Stomach smooth muscle (tissue), 2 donors: ENCODE data around the gene ATG7.
A peak's percentile ranks its signal among the peaks of the same experiment; 100 is the strongest.

Source experiments
- H3K27ac ChIP-seq: one replicate; pipeline ENCODE4 v1.7.0; 2013; ENCODE audit warnings: mild to moderate bottlenecking, low read length, inconsistent platforms
- H3K27me3 ChIP-seq, 2 donors: one replicate each; pipeline ENCODE4 v1.7.0; 2013; ENCODE audit warnings: low read length in 2 of 2; ENCODE audit not compliant: insufficient read depth in 2 of 2, control insufficient read depth in 1 of 2
- H3K36me3 ChIP-seq, 2 donors: one replicate each; pipeline ENCODE4 v1.7.0; 2013; ENCODE audit warnings: low read length in 2 of 2; ENCODE audit not compliant: control insufficient read depth in 2 of 2, insufficient read depth in 2 of 2
- H3K4me1 ChIP-seq: one replicate; pipeline ENCODE4 v1.7.0; 2013; ENCODE audit warnings: low read length; ENCODE audit not compliant: control insufficient read depth, insufficient read depth
- H3K4me3 ChIP-seq, 2 donors: one replicate each; pipeline ENCODE4 v1.7.0; 2013; ENCODE audit warnings: low read length in 2 of 2
- H3K9ac ChIP-seq, 2 donors: one replicate each; pipeline ENCODE4 v1.7.0; 2013; ENCODE audit warnings: low read length in 2 of 2, mild to moderate bottlenecking in 1 of 2
- H3K9me3 ChIP-seq, 2 donors: one replicate each; pipeline ENCODE4 v1.7.0; 2013; ENCODE audit warnings: low read length in 2 of 2; ENCODE audit not compliant: control insufficient read depth in 2 of 2
- donor health status: healthy.
- donor health status: Pancreatic carcinoma.

Gene ATG7

DNA sequence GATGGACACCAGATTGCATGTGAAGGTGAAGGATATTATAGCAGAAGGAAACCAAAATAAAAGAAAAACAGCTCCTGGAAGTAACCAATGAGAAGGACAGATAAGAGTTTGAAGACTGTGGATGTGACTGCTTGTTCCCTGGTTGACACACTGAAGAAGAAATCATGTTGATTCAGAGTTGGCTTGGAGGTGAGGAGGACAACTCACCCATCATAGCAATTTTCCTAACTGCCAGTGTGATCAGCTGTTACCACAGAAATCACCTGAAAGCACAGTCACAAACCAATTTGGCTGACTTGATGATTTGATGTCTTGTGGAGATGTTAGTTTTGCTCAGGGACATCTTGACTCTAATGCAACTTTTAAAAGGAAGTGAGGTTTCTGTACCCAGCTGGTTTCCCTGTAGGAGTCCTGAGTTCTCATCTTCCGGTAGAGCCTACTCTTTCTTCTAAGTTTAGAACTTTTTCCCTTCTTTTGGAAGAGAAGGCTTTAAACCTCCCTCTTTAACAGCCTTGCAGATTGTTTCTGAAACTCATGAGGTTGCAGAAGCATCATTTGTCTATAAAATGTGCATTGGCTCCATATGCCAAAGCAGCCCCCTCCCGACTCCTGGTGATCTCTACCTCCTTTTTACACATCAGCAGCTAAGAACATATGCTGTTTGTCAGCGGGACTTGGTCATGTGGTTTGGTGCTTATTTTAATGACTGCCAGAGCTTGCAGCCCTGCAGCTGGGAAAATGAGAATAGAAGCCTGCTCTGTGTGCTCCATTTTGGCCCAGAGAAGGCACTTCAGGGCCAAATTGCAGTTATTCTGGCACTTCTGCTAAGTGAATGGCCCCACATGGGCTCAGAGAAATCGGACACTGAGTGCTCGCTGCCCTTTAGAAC, 10.3 kb downstream of the ATG7 start:
- no peaks in the 10 kb centered on the region for H3K9me3 ChIP-seq
- H3K4me1 ChIP-seq = peaks cover 14% of the 10 kb centered on the region
- H3K36me3 ChIP-seq = peaks cover 3 to 10% of the 10 kb centered on the region in 2 donors
- H3K27me3 ChIP-seq = no peaks in the 10 kb centered on the region
- no peak overlapping the region for H3K9ac ChIP-seq
- no peak overlapping the region for H3K4me3 ChIP-seq
- no peak overlapping the region for H3K27ac ChIP-seq

GRCh38 chr3:11283139-11283475, 10.9 kb downstream of the ATG7 start:
- Histone ChIP-seq H3K36me3 (peaks cover 3 to 10% of the 10 kb centered on the region in 2 donors), H3K9ac (no peak overlapping the region), H3K4me3 (no peak overlapping the region), H3K27ac (no peak overlapping the region), H3K27me3 (no peaks in the 10 kb centered on the region), H3K4me1 (peaks cover 15% of the 10 kb centered on the region), H3K9me3 (no peaks in the 10 kb centered on the region)

DNA sequence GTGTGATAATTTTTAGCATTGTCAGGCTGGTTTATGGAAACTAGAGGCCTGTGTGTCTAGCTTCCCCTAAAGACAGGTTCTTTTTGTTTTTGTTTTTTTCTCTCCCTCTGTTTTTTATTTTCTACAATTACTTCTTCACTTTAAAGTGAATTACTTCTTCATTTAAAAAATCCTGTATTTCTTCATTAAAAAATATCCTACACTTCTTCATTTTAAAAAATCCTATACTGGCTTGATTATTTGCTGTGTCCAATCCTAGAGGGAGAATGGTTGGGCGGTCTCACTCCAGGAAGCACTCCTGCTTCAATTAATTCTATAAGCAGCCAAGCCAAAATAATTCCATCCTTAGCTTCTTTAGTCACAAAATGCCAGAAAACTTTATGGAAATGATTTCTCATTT, 11.8 kb downstream of the ATG7 start:
- peaks cover 15% of the 10 kb centered on the region for H3K4me1 ChIP-seq
- H3K9me3 ChIP-seq = no peaks in the 10 kb centered on the region
- peaks cover 3 to 10% of the 10 kb centered on the region in 2 donors for H3K36me3 ChIP-seq
- no peak overlapping the region for H3K27ac ChIP-seq
- no peak overlapping the region for H3K9ac ChIP-seq
- H3K4me3 ChIP-seq = no peak overlapping the region
- H3K27me3 ChIP-seq = no peaks in the 10 kb centered on the region

GRCh38 chr3:11285471-11285870, 13.3 kb downstream of the ATG7 start:
- Histone ChIP-seq H3K36me3 (peaks cover 3 to 10% of the 10 kb centered on the region in 2 donors), H3K4me3 (no peak overlapping the region), H3K27me3 (no peaks in the 10 kb centered on the region), H3K9ac (no peak overlapping the region), H3K4me1 (peaks cover 15% of the 10 kb centered on the region), H3K27ac (no peak overlapping the region), H3K9me3 (no peaks in the 10 kb centered on the region)

GRCh38 chr3:11287404-11287803, 15.2 kb downstream of the ATG7 start:
- Histone ChIP-seq H3K9ac (peak overlapping the region in 1 of 2 donors; percentile 3), H3K4me3 (no peak overlapping the region), H3K36me3 (peaks cover 0 to 6% of the 10 kb centered on the region in 2 donors), H3K4me1 (peaks cover 15% of the 10 kb centered on the region), H3K27ac (no peak overlapping the region), H3K27me3 (no peaks in the 10 kb centered on the region), H3K9me3 (no peaks in the 10 kb centered on the region)

DNA sequence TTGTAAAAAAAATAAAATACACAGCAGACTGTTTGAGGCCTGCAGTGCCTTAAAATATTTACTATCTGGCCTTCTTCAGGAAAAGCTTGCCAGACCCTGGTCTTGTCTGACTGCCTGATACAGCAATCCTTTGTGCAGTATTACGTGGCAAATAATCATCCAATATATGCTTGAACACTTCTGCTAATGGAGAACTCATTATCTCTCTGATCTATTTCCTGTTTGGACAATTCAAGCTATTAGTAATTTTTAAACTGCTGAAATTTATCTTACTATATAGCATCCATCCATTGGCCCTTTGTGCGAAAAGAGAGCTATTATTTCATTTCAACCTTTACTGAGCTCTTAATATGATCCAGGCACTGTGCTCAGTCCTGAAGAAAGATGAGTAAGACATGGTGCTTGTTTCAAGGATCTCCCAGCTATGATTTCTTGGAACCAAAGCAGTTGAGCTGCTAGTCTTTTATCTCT, 15.9 kb downstream of the ATG7 start:
- Histone ChIP-seq H3K27ac (no peak overlapping the region), H3K36me3 (peaks cover 0 to 1% of the 10 kb centered on the region in 2 donors), H3K4me3 (no peak overlapping the region)

DNA sequence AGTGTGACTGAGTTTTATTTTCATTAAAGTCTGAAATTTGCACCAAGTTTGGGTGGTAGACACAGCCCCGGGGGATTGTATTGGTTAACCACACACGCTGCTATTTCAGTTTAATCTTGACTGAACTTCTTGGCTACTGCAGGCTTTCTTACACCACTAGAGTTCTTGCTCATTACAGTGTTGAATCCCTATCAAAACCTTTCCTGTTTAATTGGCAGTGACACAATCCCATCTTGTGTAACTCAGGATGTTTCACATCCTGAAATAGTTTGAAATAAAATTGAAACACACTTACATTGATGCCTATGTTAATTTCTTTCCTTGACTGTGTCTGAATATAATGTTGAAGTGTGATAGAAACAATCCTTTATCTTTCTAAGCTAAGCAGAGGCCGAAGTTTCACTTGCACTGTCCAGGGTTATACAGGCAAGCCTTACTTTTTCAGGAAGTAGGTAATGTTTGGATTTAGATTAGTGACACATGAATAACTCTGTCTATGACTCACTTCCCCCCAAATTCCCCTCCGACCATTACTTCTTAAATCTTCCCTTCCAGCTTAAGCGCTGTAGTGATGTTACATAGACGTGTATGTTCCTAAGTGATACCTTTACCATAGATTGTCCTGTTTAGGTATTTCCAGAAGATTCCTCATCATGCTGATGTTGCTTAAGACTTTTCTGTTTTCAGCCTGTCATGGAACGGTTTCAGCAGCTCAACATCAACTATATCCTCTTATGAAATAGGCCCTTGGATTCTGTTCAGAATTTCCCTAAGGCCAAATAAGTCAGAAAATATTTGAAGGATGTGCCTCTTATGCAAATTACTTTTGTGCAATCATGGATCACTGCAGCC, 16.8 kb downstream of the ATG7 start:
- no peak overlapping the region for H3K9ac ChIP-seq

More for the DNA sequence above, 15.9 kb downstream of the ATG7 start:
- H3K9ac ChIP-seq = no peak overlapping the region
- H3K9me3 ChIP-seq = no peaks in the 10 kb centered on the region
- H3K4me1 ChIP-seq = peaks cover 12% of the 10 kb centered on the region
- H3K27me3 ChIP-seq = no peaks in the 10 kb centered on the region

GRCh38 chr3:11289864-11290263, 17.7 kb downstream of the ATG7 start:
- Histone ChIP-seq H3K4me3 (no peak overlapping the region), H3K9me3 (no peaks in the 10 kb centered on the region), H3K27ac (no peak overlapping the region), H3K36me3 (no peaks in the 10 kb centered on the region), H3K9ac (no peak overlapping the region), H3K4me1 (peaks cover 9% of the 10 kb centered on the region), H3K27me3 (no peaks in the 10 kb centered on the region)

More for the DNA sequence above, 16.8 kb downstream of the ATG7 start:
- Histone ChIP-seq H3K27me3 (no peaks in the 10 kb centered on the region), H3K9me3 (no peaks in the 10 kb centered on the region), H3K4me3 (no peak overlapping the region), H3K36me3 (no peaks in the 10 kb centered on the region), H3K27ac (no peak overlapping the region), H3K4me1 (peaks cover 9% of the 10 kb centered on the region)

GRCh38 chr3:11290743-11291680, 18.8 kb downstream of the ATG7 start:
- Histone ChIP-seq H3K27me3 (no peaks in the 10 kb centered on the region), H3K36me3 (no peaks in the 10 kb centered on the region), H3K9me3 (no peaks in the 10 kb centered on the region), H3K9ac (no peak overlapping the region), H3K27ac (no peak overlapping the region), H3K4me1 (peaks cover 9% of the 10 kb centered on the region), H3K4me3 (no peak overlapping the region)

- Histone ChIP-seq H3K9me3 (no peaks in the 10 kb centered on the region), H3K4me3 (no peak overlapping the region), H3K36me3 (no peaks in the 10 kb centered on the region), H3K9ac (no peak overlapping the region), H3K27me3 (no peaks in the 10 kb centered on the region), H3K27ac (no peak overlapping the region), H3K4me1 (peaks cover 9% of the 10 kb centered on the region)
Measured at GRCh38 chr3:11291808-11292207, 19.6 kb downstream of the ATG7 start.
